GM23338 (cell line): Measurements from ENCODE around the gene MPP3. TPM values are rescaled to one million over a fixed set of nuclear protein-coding genes. Genes with fewer than 3 reads are reported as not detected.

ENCODE experiments used
- ATAC-seq: fragments of 200-7000 bp; cut with Tn5 transposase; 3 replicates; pipeline ENCODE4 v1.9.1; 2020
- DNase-seq: peaks from one replicate; pipeline ENCODE4 v3.0.0-alpha.2; 2015; ENCODE audit warnings: low spot score
- H2AFZ ChIP-seq: fragments of 200-600 bp; sonication (generic); 2 replicates; pipeline ENCODE4 v1.8.0; 2016; ENCODE audit warnings: antibody characterized with exemption, mild to moderate bottlenecking, moderate library complexity
- H3F3A ChIP-seq: fragments of 200-600 bp; sonication (generic); replicated peaks from 2 replicates; pipeline ENCODE4 v1.8.0; 2017; ENCODE audit warnings: antibody characterized with exemption, mixed run types, low read depth
- H3K27ac ChIP-seq: fragments of 200-600 bp; sonication (generic); 2 replicates; pipeline ENCODE4 v1.6.1; 2016; ENCODE audit warnings: low read depth
- H3K27me3 ChIP-seq: fragments of 200-600 bp; sonication (generic); 2 replicates; pipeline ENCODE4 v1.8.0; 2016; ENCODE audit warnings: mild to moderate bottlenecking, mixed run types, moderate library complexity; ENCODE audit not compliant: insufficient read depth
- H3K36me3 ChIP-seq: fragments of 200-600 bp; sonication (generic); 2 replicates; pipeline ENCODE4 v1.8.0; 2016; ENCODE audit warnings: mild to moderate bottlenecking; ENCODE audit not compliant: insufficient read depth
- H3K4me1 ChIP-seq: fragments of 200-600 bp; sonication (generic); 2 replicates; pipeline ENCODE4 v1.8.0; 2016; ENCODE audit warnings: mild to moderate bottlenecking, moderate library complexity; ENCODE audit not compliant: insufficient read depth
- H3K4me2 ChIP-seq: fragments of 200-600 bp; sonication (generic); 2 replicates; pipeline ENCODE4 v1.7.1; 2017; ENCODE audit warnings: mixed run types
- H3K4me3 ChIP-seq: fragments of 200-600 bp; sonication (generic); 2 replicates; pipeline ENCODE4 v1.6.1; 2016; ENCODE audit warnings: mixed run types
- H3K79me2 ChIP-seq: fragments of 200-600 bp; sonication (generic); replicated peaks from 2 replicates; pipeline ENCODE4 v1.8.0; 2017; ENCODE audit warnings: mild to moderate bottlenecking; ENCODE audit not compliant: insufficient read depth
- H3K9me2 ChIP-seq: fragments of 200-600 bp; sonication (generic); 2 replicates; pipeline ENCODE4 v1.8.0; 2017; ENCODE audit not compliant: insufficient read depth
- H4K20me1 ChIP-seq: fragments of 200-600 bp; sonication (generic); replicated peaks from 2 replicates; pipeline ENCODE4 v1.8.0; 2017; ENCODE audit warnings: mild to moderate bottlenecking; ENCODE audit not compliant: insufficient read depth
- H3K27ac Mint-ChIP-seq: 2 replicates; pipeline ENCODE4 v1.8.0; 2020; ENCODE audit warnings: inconsistent platforms, mild to moderate bottlenecking, moderate library complexity, mixed read lengths
- H3K27me3 Mint-ChIP-seq: 3 replicates; pipeline ENCODE4 v1.8.0; 2022; ENCODE audit warnings: low read depth, mild to moderate bottlenecking, moderate library complexity, mixed read lengths, inconsistent platforms; ENCODE audit not compliant: insufficient read depth, poor library complexity
- H3K36me3 Mint-ChIP-seq: 3 replicates; pipeline ENCODE4 v1.8.0; 2021; ENCODE audit warnings: low read depth, mild to moderate bottlenecking, inconsistent platforms, moderate library complexity, mixed read lengths
- H3K4me1 Mint-ChIP-seq: 3 replicates; pipeline ENCODE4 v1.8.0; 2020; ENCODE audit warnings: mild to moderate bottlenecking, inconsistent platforms, mixed read lengths
- H3K4me3 Mint-ChIP-seq: 3 replicates; pipeline ENCODE4 v1.8.0; 2021; ENCODE audit warnings: moderate library complexity, mild to moderate bottlenecking, inconsistent platforms, mixed read lengths
- H3K9me3 Mint-ChIP-seq: 3 replicates; pipeline ENCODE4 v1.8.0; 2020; ENCODE audit warnings: moderate library complexity, mild to moderate bottlenecking, inconsistent platforms, mixed read lengths
- EZH2 ChIP-seq: fragments of 200-600 bp; sonication (generic); IDR thresholded peaks from one replicate; pipeline ENCODE4 v1.8.0; 2017; ENCODE audit warnings: antibody characterized with exemption, mild to moderate bottlenecking, low read depth; ENCODE audit not compliant: unreplicated experiment
- JUNB ChIP-seq: IDR thresholded peaks from one replicate; pipeline ENCODE4 v1.6.1; 2016; ENCODE audit warnings: antibody characterized with exemption; ENCODE audit not compliant: unreplicated experiment
- NANOG ChIP-seq: IDR thresholded peaks from 2 replicates; pipeline ENCODE4 v1.6.1; 2016; ENCODE audit warnings: antibody characterized with exemption, borderline replicate concordance
- POLR2AphosphoS5 ChIP-seq: IDR thresholded peaks from 2 replicates; pipeline ENCODE4 v1.6.1; 2016; ENCODE audit warnings: antibody characterized with exemption, low read depth
- STAT1 ChIP-seq: IDR thresholded peaks from one replicate; pipeline ENCODE4 v1.6.1; 2016; ENCODE audit warnings: antibody characterized with exemption; ENCODE audit not compliant: unreplicated experiment
- ZNF114 ChIP-seq: fragments of 250-450 bp; sonication (Bioruptor Pico); IDR thresholded peaks from 2 replicates; pipeline ENCODE4 v1.5.0; 2020; ENCODE audit warnings: mild to moderate bottlenecking, moderate library complexity
- ZNF331 ChIP-seq: fragments of 250-450 bp; sonication (Bioruptor Pico); IDR thresholded peaks from 2 replicates; pipeline ENCODE4 v1.5.0; 2020; ENCODE audit warnings: low read depth, mild to moderate bottlenecking, moderate library complexity
- polyA plus RNA-seq: library from polyadenylated mRNA; unstranded; fragments of >200 nt; fragmentation: Nextera tagmentation; extraction: Ambion mirVana; gene quantifications from 2 replicates; pipeline ENCODE4 v1.2.1, GENCODE V29; 2016
- total RNA-seq: library from RNA; depleted of rRNA; stranded (reverse); fragments of >200 nt; shearing (Covaris generic); gene quantifications from 2 replicates; pipeline ENCODE4 v1.2.3, GENCODE V29; 2014
- TF ChIP-seq, protein P1 (sequence below): IDR thresholded peaks from 2 replicates; pipeline ENCODE4 v1.6.1; 2016; ENCODE audit warnings: antibody characterized with exemption
- TF ChIP-seq, protein P2 (sequence below): IDR thresholded peaks from one replicate; pipeline ENCODE4 v1.6.1; 2018; ENCODE audit warnings: antibody characterized with exemption; ENCODE audit not compliant: unreplicated experiment

Gene MPP3
- total and polyA plus RNA-seq, 2 experiments from 2014 or later = 6.6 to 7.4 TPM

DNA sequence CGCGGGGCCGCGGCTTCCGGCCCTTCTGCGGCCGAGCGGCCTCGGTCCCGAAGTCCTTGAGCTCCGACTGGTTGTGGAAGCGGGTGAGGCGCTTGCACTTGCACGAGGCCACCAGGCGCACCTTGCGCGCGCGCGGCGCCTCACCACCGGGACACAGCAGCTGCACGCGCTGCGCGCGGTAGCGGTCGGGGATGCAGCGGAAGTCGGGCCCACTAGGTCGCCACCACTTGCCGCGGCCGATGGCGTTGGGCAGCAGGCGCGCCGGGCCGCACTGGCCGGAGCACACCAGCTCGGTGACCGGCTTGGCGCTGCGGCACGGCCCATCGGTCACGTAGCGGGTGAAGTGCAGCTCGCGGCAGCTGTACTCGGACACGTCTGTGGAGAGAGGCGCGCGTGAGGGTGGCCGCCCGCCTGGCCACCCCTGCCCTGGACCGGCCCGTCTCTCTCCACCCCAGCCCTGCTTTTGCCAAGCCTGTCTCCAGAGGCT, 77.5 kb downstream of the MPP3 start:
- Histone ChIP-seq H3K4me2 (peak overlapping the region; percentile 82), H4K20me1 (no peaks in the 10 kb centered on the region), H3K27ac (no peak overlapping the region), H3K4me1 (peaks cover 25% of the 10 kb centered on the region), H3K27me3 (peaks cover 30% of the 10 kb centered on the region), H3K79me2 (no peaks in the 10 kb centered on the region), H3K9me2 (no peaks in the 10 kb centered on the region), H3K4me3 (peak overlapping the region; percentile 54), H2AFZ (peak overlapping the region; percentile 100), H3K36me3 (no peaks in the 10 kb centered on the region), H3F3A (peaks cover 7% of the 10 kb centered on the region; the same call in 1 of the 2 replicates)
- Mint-ChIP-seq H3K9me3 (no peaks in the 10 kb centered on the region), H3K36me3 (no peaks in the 10 kb centered on the region), H3K4me1 (peaks cover 42% of the 10 kb centered on the region), H3K27me3 (peaks cover 22% of the 10 kb centered on the region), H3K27ac (no peak overlapping the region), H3K4me3 (peak overlapping the region; percentile 64)
- peak; percentile 80 for ATAC-seq
- TF ChIP-seq POLR2AphosphoS5 (0 out of 2 replicates have a peak, but pooled peaks have one; percentile 17), STAT1 (no peak)
- DNase-seq = peak; percentile 87

DNA sequence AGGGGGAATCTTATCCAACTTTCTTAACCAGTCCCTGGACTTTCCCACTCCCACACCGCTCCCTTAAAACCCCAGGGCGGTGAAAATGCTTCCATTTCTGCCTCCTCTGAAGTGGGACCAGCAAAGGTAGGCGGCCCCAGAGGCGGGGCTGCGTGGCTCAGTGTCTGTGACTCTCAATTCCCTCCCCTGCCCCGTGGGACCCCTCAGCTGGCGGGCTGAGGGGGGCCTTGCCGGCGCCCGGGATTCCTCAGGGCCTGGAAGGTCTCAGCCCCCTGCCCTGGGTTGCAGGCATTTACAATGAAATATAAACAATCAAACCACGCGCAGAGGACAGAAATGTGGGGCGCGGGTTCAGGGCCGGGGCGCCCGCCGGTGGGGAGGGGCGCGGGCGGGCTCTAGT, 78.0 kb downstream of the MPP3 start:
- no peaks in the 10 kb centered on the region for H3K9me3 Mint-ChIP-seq
- H2AFZ ChIP-seq = peak overlapping the region; percentile 100
- no peaks in the 10 kb centered on the region for H3K79me2 ChIP-seq
- no peak overlapping the region for H3K27ac Mint-ChIP-seq
- DNase-seq (no peak), ATAC-seq (peak; percentile 8; the same call in 2 of the 3 replicates)
- peak overlapping the region; percentile 82 for H3K4me2 ChIP-seq
- H3K4me1 Mint-ChIP-seq = peaks cover 40% of the 10 kb centered on the region
- H3F3A ChIP-seq = peaks cover 7% of the 10 kb centered on the region; the same call in 1 of the 2 replicates
- H3K27me3 Mint-ChIP-seq = peaks cover 21% of the 10 kb centered on the region
- peak overlapping the region; percentile 54 for H3K4me3 ChIP-seq
- TF ChIP-seq NANOG (no peak), STAT1 (no peak), ZNF331 (CRISPR knock-in tag) (no peak), EZH2 (no peak), JUNB (no peak), ZNF114 (CRISPR knock-in tag) (no peak)
- TF ChIP-seq, protein P1, sequence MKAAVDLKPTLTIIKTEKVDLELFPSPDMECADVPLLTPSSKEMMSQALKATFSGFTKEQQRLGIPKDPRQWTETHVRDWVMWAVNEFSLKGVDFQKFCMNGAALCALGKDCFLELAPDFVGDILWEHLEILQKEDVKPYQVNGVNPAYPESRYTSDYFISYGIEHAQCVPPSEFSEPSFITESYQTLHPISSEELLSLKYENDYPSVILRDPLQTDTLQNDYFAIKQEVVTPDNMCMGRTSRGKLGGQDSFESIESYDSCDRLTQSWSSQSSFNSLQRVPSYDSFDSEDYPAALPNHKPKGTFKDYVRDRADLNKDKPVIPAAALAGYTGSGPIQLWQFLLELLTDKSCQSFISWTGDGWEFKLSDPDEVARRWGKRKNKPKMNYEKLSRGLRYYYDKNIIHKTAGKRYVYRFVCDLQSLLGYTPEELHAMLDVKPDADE = no peak
- TF ChIP-seq, protein P2, sequence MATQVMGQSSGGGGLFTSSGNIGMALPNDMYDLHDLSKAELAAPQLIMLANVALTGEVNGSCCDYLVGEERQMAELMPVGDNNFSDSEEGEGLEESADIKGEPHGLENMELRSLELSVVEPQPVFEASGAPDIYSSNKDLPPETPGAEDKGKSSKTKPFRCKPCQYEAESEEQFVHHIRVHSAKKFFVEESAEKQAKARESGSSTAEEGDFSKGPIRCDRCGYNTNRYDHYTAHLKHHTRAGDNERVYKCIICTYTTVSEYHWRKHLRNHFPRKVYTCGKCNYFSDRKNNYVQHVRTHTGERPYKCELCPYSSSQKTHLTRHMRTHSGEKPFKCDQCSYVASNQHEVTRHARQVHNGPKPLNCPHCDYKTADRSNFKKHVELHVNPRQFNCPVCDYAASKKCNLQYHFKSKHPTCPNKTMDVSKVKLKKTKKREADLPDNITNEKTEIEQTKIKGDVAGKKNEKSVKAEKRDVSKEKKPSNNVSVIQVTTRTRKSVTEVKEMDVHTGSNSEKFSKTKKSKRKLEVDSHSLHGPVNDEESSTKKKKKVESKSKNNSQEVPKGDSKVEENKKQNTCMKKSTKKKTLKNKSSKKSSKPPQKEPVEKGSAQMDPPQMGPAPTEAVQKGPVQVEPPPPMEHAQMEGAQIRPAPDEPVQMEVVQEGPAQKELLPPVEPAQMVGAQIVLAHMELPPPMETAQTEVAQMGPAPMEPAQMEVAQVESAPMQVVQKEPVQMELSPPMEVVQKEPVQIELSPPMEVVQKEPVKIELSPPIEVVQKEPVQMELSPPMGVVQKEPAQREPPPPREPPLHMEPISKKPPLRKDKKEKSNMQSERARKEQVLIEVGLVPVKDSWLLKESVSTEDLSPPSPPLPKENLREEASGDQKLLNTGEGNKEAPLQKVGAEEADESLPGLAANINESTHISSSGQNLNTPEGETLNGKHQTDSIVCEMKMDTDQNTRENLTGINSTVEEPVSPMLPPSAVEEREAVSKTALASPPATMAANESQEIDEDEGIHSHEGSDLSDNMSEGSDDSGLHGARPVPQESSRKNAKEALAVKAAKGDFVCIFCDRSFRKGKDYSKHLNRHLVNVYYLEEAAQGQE = no peak
- no peaks in the 10 kb centered on the region for H4K20me1 ChIP-seq
- peak overlapping the region; percentile 36; the same call in 2 of the 3 replicates for H3K4me3 Mint-ChIP-seq
- H3K36me3 Mint-ChIP-seq = no peaks in the 10 kb centered on the region
- peaks cover 30% of the 10 kb centered on the region for H3K27me3 ChIP-seq
- peaks cover 23% of the 10 kb centered on the region for H3K4me1 ChIP-seq
- no peak overlapping the region for H3K27ac ChIP-seq
- no peaks in the 10 kb centered on the region for H3K36me3 ChIP-seq
- no peaks in the 10 kb centered on the region for H3K9me2 ChIP-seq
